ENCODE data around the gene AMBRA1. TPM values are rescaled to one million over a fixed set of nuclear protein-coding genes. Genes with fewer than 3 reads are reported as not detected.

Gene AMBRA1
- total RNA-seq, 1 donor from 2014 or later = 38.5 TPM

DNA sequence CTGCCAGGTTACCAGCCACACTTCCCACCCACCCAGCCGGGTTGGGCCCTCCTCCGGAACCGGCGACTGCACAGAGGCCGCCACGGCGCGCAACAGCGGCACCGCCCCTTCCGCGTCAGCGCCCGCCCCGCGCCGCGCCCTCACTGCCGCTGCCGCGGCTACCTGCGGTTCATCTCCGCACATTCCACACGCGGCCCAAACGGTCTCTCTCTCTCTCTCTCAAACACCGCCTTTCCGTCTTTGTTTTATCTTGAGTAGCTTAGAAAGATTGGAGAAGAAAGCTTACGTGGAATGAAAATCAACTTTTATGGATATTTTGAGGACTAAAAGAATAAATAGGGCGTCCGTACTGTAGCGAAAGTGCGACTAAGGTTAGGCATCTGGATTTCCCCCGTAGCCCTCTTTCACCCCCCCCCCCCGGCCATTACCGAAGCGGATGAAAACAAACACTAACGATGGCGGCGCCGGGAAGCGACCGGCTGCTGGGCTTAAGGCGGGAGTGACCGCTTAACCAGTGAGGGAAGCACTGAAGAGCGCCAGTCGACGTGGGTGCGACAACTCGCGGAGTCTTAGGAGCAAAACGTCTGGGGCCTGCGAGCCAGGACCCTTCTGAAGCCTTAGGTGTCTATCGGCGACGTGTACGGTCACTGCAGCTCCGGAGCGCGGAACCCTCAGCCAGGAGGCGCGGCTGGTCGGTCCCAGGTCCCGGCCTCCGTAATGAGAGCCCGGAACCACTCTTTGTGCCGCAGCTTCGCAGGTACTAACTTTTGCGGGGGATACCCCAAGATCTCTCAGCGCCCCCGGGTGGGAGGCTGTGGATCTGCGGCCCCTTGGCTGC is 23.5 kb upstream of the AMBRA1 start, which contains the start of the genes ATG13 and HARBI1:
Gene ATG13, plus strand, starts transcription at position 420 of the 838 bp plus-strand sequence. CDS start 26,739 bp downstream, outside the sequence.
Gene HARBI1, minus strand, starts transcription at position 94 of the 838 bp plus-strand sequence. CDS start 990 bp downstream, outside the sequence.
- intact Hi-C loops (cut with micrococcal nuclease) = loop anchor here (1.0 to 10.0 kb wide), 9 partner anchors 23 to 560 kb away; partner anchors contain the start of genes AMBRA1, ARFGAP2, ARHGAP1 and CKAP5

DNA sequence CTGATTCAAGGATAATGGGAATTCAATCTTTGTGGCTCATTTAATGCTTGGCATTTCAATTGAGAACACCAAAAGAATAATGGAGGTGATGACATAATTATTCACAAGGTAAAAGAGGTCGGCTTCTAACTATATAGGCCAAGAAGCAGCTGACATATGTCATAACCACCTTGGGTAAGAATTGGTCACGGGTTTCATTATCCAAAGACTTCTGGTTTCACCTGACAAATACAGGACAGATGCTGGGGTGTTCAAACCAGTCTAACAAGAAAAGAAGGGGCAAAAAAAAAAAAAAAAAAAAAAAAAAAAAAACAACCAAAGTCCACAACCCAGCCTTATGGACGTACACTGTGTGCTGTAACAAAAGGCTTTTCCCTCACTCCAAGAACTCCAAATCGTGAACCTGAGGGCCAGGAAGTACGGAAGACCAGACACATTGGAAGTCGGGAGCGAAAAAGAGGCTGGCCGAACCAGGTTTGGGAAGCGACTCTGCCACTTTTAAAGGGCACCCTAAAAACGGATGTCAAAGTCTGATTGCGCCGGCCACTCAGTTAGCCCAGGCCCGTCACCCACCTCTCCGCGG is 22.8 kb upstream of the AMBRA1 start:
- intact Hi-C loops (cut with micrococcal nuclease) = loop anchor here (1.0 to 10.0 kb wide), 9 partner anchors 22 to 561 kb away; partner anchors contain the start of genes AMBRA1, ARFGAP2, ARHGAP1 and CKAP5

DNA sequence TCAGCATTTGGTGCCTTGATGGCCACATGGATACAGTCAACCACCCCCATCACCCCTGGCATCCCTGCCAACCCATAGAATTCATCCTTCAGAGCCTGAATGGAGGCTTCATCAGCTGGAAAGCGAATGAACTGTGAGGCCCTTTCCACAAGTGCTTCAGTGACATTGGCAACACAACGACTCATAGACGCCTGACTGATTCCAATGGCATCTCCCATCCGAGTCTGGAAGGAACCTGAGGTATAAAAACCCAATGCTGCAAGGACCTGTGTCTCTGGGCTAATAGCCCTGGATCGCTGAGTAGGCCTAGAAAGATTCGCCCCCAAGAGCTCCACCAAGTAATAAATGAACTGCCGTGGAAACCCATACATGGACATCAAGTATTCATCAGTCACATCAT is 21.9 kb upstream of the AMBRA1 start:
- intact Hi-C loops (cut with micrococcal nuclease) = loop anchor here (2.0 to 10.0 kb wide), 5 partner anchors 55 to 562 kb away; partner anchors contain the start of genes ARFGAP2 and CKAP5

DNA sequence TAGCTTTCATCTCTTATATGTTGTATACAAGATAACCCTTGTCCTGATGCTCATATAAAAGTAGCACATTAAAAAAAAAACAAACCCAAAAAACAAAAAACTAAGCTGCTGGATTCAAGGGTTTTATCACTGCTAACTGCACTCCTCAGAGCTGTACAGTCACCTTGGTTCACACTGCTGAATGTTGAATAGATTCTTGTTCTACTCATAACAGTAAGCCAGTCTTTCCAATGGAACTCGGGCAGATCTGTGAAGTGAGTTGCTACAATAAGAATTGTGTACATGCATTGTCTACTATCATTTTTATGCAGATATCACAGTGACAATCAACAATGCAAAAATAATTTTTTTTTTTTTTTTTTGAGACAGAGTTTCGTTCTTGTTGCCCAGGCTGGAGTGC is 18.5 kb upstream of the AMBRA1 start:
- intact Hi-C loops (cut with micrococcal nuclease) = loop anchor here (10.0 kb wide), 2 partner anchors 232 to 498 kb away; partner anchors contain the start of gene CKAP5

DNA sequence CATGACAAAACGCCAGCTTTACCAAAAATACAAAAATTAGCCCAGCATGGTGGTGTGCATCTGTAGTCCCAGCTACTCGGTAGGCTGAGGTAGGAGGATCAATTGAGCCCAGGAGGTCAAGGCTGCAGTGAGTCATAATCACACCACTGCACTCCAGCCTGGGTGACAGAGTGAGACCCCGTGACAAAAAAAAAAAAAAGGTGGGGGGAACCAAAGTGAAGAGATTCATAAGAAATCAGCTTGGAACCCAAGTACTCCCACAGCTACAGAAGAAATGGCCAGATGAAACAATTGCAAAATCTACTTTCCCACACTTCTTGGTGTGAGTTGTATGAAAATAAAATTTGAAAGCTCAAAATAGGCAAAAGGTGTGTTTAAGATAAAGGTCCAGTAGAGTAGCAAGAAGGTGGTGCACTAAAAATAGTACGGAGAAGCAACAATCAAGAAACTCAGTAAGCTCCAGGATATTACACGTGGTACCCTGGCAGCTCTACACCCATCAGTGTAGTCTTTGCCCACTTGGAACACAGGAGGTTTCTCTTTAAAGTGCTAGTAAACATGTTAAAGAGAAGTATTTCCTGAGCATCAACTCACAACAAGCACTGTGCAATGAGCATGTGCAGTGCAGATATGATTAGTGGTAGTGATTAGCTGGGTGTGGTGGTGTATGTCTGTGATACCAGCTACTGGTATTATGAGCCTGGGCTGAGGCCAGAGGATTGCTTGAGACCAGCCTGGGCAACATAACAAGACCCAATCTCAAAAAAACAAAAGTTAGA is 17.9 kb upstream of the AMBRA1 start:
- intact Hi-C loops (cut with micrococcal nuclease) = loop anchor here (10.0 kb wide), 2 partner anchors 233 to 497 kb away; partner anchors contain the start of gene CKAP5

DNA sequence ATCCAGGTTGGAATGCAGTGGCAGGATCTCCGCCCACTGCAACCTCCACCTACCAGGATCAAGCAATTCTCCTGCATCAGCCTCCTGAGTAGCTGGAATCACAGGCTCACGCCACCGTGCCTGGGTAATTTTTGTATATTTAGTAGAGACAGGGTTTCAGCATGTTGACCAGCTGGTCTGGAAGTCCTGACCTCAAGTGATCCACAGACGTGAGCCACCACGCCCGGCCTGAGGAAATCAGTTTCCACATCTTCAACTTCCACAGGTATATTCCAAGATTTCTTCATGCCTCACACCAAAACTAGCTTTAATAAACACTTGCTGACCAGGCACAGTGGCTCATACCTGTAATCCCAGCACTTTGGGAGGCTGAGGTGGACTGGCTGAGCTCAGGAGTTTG is 15.6 kb upstream of the AMBRA1 start:
- intact Hi-C loops (cut with micrococcal nuclease) = no loop called here

DNA sequence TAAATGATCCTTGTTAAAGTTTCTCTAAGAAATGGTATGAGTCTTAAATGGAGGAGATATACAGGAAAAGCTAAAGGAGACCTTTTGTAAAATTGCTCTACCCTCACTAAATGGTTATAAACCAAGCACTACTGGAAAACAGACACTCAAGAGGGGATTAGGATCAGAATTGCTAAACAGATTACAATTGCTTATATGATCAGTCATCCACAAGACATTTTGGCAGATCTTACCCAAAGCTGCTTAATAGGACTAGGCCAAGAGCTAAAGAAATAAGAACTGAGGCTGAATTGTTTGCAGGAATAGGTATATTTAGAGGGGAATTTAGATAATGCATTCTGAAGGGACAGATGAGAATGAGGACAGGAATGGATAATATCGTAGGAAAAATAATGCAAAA is 13.7 kb upstream of the AMBRA1 start:
- intact Hi-C loops (cut with micrococcal nuclease) = no loop called here

DNA sequence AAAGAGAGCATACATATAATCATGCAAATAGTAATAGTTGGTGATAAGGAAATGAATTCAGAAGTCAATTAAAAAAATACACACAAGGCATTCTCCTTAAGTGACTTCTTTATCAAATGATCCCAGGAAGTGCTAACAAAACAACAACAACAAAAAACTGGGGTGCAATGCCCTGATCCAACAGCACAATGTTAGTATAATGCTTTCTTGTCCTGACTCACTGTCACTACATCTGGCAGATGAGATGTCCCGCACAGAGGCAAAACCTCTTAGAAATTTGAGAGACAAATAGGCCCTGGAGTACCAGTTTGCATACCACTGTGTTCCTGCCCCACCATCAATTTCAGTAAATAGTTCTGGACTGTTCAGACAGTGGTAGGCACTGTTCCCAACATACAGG is 11.0 kb upstream of the AMBRA1 start:
- intact Hi-C loops (cut with micrococcal nuclease) = no loop called here

DNA sequence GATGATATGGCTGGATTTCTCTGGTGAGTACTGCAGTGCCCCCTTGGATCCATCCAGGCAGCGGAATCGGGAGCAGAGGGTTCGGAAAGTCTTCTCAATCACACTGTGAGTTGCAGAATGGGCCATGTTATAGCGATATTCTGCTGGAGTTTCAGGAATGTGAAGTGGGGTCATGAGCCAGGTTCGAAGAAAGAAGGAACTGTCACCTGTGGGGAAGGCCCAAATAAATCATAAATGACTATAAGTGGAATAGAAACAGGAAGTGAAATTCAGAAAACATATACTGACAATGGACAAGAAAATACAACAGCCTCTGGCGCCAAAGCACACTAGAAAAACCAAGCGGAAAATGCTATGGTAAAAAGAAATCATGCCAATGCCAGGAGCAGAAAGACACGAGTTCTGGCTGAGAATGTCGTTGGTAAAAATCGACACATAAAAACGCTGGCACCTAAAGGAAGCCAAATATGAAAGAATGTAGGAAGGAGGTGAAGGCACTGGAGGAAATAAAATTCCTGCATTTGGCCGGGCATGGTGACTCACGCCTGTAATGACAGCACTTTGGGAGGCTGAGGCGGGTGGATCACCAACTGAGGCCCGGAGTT is 10.0 kb upstream of the AMBRA1 start:
- intact Hi-C loops (cut with micrococcal nuclease) = no loop called here

DNA sequence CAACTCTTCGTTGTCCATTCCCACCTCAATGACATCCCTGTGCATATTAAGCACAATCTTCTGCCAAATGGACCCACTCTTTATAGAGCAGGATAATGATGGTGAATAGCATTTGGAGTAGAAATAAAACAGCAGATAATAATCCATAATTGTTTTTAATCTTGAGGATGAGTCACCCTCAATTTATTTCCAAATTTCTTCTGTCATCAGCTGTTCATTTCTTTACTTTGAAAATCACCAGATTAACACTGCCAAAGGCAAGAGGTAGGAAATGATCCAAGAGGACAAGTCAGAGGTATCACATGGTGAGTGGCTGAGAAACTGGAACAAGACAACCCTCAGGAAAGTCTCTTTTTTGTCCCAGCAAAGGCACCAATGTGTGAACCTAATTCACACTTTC is 7.3 kb upstream of the AMBRA1 start:
- intact Hi-C loops (cut with micrococcal nuclease) = no loop called here

DNA sequence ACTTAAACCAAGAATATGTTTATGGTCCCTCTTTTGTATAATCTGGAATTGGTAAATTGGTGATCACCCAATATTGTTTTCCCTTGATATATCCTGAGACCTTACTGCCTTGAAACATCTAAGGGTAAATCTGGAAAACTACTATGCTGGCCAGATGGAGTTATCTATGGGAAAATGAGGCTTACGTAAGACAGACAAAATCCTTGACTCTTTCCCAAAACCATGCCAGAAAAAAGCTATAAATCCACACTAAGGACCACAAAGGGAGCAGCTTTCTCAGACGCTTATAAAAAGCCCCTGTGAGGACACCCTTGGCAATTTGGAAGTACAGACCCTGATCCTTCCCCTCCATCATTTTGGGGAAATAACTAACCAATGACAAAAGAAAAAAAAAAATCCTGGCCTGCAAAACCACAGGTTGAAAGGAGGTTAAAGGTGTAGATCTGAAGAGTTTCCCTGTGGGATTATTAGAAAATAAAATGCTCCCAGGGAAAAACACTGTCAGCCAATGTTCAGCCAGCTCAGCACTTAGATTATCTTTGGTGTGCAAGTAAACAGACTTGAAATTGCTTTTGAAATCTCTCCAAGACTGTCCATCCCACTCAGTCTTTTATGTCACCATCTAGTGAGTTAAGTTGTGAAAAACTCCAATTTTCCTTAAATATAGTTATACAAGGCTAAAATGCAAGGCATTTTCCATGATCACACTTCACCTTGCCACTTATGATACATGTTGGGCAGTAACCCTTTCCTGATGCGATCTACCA is 6.6 kb upstream of the AMBRA1 start:
- intact Hi-C loops (cut with micrococcal nuclease) = no loop called here

DNA sequence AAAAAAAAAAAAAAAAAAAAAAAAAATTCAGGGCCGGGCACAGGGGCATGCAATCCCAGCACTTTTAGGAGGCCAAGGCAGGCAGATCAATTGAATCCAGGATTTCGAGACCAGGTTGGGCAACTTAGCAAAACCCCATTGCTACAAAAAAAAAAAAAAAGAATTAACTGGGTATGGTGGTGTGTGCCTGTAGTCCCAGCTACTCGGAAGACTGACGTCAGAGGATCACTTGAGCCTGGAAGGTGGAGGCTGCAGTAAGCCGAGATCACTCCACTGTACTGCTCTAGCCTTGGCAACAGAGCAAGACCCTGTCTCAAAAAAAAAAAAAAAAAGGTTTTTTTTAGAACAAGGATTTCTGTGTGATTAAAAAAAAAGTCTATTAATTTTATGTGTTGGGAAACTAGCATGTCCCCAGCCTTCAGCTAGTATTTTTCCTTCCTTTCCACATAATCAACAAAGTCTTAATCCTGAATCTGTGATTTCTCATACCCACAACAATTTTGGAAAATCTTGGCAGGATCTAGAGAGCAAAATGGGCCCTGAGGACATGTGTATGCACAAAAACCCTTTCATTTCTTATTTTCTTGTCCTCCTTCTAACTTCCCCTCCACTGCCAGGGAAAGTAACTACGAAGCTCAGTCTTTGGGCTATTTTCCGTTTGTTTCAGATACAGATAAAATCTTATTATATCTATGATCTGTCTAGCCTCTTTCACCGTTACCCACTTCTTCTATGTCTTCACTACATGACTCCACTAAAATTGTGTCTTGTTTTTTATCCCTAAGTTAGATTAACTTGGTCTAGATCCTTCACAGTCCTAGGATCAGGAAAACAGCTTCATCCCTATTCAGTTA is 5.7 kb upstream of the AMBRA1 start:
- intact Hi-C loops (cut with micrococcal nuclease) = no loop called here

DNA sequence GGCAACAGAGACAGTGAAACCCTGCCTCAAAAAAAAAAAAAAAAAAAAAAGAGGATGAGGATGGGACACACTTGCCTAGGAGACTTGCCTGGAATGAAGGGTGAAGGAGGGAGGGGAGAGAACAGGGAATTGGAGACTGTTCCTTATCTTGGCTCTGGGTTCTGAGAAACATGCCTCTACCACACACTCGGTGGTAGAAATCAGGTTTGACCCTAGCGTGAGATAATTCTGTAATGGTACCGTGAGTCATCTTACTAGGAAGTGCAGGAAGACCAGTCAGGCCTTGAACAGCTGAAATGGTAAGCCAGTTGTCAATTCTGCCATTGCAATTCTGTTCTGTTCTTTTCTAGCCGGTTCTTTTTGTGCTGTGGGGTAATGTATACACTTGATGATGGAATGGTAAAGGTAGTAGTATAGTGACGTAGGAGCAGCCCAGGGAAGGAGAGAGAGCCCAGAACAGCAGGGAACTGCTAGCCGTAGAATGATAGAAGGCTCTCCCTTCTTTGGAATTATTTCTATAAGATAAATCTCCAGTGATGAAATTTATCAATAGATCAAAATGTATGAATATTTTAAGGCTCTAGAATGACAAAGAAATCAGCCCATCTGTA is 3.9 kb upstream of the AMBRA1 start:
- intact Hi-C loops (cut with micrococcal nuclease) = no loop called here

DNA sequence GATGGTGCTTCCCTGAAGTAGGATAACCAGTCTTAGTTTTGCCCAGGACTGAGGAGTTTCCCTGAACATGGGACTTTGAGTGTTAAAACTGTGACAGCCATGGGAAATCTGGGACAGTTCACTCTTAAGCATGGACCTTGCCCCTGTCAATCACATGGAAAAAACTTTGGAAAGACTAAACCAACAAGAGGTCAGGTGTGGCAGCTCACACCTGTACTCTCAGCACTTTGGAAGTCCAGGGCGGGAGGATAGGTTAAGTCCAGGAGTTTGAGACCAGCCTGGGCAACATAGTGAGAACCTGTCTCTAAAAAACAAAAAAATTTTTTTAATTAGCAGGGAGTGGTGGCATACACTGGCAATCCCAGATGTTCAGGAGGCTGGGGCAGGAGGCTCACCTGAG is 3.3 kb upstream of the AMBRA1 start:
- intact Hi-C loops (cut with micrococcal nuclease) = no loop called here

DNA sequence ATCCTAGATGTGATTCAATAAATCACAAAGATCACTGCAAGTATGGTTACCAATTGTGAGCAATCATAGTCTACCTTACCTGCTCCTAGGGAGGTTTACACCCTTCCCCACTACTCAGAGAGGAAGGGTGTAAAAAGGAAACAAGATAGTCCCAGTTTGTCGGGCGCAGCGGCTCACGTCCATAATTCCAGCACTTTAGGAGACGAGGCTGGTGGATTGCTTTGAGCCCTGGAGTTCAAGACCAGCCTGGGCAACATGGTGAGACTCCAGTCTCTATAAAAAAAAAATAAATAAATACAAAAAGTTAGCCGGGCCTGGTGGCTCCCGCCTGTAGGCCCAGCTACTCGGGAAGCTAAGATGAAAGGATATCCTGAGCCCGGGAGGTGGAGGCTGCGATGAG is 962 bp upstream of the AMBRA1 start:
- intact Hi-C loops (cut with micrococcal nuclease) = loop anchor here (1.0 kb wide), 2 partner anchors 23 to 106 kb away; partner anchors contain the start of genes ARHGAP1, ATG13 and HARBI1

DNA sequence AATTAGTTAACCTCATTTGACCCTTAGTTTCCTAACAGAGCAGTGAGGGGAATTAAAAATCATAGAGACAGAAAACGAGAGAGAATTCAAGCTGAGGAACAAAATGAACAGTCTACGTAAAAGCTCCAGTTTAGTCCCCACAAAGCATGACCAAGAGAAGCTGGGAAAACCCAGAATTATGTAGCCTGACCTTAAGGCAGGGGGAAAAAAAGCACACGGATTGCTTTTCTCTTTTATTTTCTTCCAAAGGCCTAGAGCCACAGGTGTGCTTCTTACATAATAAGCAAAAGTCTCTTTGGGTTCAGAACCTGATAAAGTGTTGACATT is 514 bp upstream of the AMBRA1 start:
- intact Hi-C loops (cut with micrococcal nuclease) = loop anchor here (1.0 kb wide), 2 partner anchors 23 to 106 kb away; partner anchors contain the start of genes ARHGAP1, ATG13 and HARBI1

DNA sequence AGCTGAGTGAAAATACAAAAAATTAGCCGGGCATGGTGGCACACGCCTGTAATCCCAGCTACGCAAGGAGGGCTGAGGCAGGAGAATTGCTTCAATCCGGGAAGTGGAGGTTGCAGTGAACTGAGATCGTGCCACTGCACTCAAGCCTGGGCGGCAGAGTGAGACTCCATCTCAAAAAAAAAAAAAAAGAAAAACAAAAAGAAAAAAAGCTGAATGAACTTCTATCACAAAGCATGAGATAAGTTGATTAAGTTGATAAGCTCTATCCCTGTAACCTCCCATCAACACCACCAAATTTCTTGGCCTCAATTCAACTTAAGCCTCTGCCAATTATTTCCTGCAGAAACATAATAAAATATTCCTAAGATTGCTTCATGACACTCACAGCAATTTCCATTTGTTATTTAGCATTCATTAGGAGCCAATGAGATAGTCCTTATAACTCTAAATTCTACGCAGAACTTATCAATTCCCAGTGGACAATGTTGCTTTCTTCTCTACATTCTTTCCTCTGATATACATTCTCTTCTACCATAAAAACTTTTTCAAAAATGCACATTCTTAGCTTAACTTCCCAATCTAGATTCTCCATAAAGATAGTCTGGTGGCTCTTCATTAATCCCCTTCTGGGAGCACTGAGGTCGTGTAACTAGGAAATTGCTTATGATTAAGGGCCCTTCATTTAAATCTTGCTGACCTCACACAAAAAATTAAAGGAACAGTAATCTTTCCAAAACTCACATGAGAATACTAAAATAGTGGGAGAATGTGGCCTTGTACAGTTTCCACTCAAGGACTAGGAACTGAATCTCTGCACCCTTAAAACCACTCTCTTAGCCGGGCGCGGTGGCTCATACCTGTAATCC is 2.9 kb downstream of the AMBRA1 start:
- intact Hi-C loops (cut with micrococcal nuclease) = no loop called here

DNA sequence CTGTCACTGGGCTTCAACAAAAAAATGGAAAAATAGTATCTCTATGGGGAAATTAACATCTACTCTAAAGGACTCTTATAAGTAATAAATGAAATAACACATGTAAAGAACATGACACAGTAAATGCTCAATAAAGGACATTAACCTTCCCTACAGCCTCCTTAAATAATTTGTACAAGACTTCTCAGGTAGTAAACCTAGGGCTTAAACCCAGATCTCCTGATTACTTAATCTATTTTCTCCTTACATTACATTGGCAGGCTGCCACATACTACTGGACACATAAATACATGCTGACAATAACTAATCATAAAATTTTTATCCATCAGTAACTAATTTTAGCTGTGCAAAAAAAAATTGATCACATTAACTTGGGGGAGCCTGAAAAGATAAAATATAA is 4.9 kb downstream of the AMBRA1 start:
- intact Hi-C loops (cut with micrococcal nuclease) = no loop called here

Measured in T-helper 2 cell treated with Interferon-gamma antibody and Interleukin-4, amounts not matched to agents 100 ng/mL and 5 ng/mL, for 36 hours (primary cell).